ENCODE measurements around the gene INPP5A.
A peak's percentile ranks its signal among the peaks of the same experiment; 100 is the strongest.

The INPP5A gene

DNA sequence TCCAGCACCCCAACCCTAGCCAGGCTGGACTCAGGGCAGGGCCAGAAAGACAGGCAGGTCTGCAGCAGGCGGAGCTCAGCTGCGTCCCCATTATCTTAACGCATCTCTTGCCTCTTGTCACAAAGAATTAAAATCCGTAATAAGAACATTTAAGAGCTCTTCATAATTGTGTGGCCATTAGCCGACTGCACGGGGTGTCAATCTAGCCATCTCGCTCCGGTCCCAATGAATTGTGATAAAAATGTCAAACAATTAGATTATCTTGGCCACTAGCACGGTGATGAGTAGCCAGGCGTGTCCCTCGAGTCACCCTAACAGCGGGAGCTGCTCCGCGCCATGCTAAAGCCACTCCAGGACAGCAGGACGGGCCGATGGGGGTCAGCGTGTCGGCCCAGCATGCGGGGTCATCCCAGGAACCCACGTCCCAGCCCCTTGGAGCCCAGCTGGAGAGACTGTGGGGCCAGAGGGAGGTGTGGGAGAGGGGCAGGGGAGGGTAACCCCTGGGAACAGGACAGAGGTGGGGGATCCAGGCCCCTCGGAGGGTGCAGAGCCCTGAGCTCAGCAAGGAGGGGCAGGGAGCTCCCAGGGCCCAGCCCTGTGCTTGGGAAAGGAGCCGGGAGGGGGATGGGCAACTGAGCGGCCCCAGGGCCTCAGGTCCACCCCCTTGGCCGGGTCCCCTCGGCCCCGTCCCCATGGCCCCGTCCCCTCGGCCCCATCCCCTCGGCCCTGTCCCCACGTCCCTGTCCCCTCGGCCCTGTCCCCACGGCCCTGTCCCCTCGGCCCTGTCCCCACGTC is 266.0 kb downstream of the INPP5A start:
- H3K4me1 ChIP-seq (ENCODE audit: control insufficient read depth, insufficient read depth, low read length) = no peaks in the 10 kb centered on the region
- no peak for DNase-seq (ENCODE audit: low read depth)
- no peaks in the 10 kb centered on the region for H3K36me3 ChIP-seq (ENCODE audit: control insufficient read depth, insufficient read depth, low read length, severe bottlenecking)
- peaks cover 5% of the 10 kb centered on the region for H3K9me3 ChIP-seq (ENCODE audit: control insufficient read depth, low read length)
- H3K9ac ChIP-seq (ENCODE audit: low read length) = no peak overlapping the region
- no peak overlapping the region for H3K4me3 ChIP-seq (ENCODE audit: low read length)
- peaks cover 21% of the 10 kb centered on the region for H3K27me3 ChIP-seq (replicated peaks; ENCODE audit: control insufficient read depth, insufficient read depth, low read length)

DNA sequence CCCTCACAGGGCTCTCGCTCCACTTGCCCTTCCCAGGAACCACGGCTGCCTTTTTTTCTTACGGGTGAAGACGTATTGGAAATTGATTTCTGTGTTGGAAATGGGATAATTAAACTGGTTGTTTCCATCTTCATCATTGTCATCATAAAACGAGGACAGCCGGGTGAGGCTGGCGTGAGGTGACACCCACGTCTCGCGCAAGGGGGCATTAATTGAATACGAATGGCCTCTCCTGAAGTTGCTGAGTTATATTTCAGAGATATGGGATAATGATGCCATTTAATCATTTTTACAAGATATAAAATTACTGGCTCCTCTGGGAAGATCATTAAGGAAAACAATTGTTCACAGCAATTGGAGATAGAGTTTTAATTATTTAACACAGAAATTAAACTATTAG is 266.7 kb downstream of the INPP5A start:
- no peak overlapping the region for H3K4me3 ChIP-seq (ENCODE audit: low read length)
- H3K9me3 ChIP-seq (ENCODE audit: control insufficient read depth, low read length) = peaks cover 5% of the 10 kb centered on the region
- no peaks in the 10 kb centered on the region for H3K4me1 ChIP-seq (ENCODE audit: control insufficient read depth, insufficient read depth, low read length)
- H3K27me3 ChIP-seq (replicated peaks; ENCODE audit: control insufficient read depth, insufficient read depth, low read length) = peaks cover 27% of the 10 kb centered on the region
- no peak overlapping the region for H3K9ac ChIP-seq (ENCODE audit: low read length)
- DNase-seq (ENCODE audit: low read depth) = no peak
- no peaks in the 10 kb centered on the region for H3K36me3 ChIP-seq (ENCODE audit: control insufficient read depth, insufficient read depth, low read length, severe bottlenecking)

DNA sequence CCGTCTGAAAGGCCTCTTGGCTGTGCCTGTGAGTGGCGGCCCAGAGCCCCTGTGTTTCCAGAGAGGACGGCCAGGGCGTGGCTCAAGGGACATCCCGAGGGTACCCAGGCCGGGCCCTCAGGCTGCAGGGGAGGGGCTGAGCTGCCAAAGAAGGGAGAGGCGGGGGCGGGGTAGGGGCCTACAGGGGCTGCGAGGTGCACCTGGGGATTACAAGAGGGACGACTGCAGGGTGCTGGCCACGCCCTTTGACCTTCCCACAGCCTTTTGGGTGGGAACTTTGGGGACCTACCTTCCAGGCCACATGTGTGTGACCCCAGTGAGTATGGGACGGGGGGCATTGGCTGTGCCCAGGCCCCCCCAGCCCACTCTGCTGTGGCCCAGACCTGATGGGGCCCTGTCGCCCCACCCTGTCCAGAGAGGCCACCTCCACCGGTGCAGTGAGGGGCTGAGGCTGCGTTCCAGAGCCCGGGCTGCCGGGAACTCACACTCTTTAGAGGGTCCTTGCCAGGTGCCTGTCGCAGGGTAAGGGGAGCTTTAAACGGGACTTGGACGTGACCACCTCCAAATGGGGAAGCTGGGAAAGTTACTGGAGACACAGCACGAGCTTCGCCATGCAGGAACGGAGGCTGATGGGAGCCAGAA is 267.3 kb downstream of the INPP5A start:
- no peaks in the 10 kb centered on the region for H3K4me1 ChIP-seq (ENCODE audit: control insufficient read depth, insufficient read depth, low read length)

DNA sequence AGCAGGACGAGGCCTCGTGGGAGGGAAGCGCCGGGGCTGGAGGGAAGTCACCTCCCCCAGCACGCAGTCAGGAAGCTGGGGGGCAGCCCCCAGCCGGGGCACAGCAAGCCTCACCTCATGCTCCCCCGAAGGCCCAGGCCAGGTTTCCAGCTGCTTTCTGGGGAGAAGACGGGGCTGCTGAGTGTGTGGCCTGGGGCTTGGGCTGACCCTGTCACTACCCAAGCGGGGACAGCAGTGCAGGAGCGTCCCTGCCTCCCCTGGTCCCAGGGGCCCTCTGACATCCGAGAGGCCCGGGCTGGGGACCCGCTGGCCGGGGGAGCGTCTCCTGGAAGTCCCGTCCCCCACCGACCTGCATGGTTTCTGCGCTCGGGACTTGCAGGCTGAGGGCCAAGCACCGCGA is 268.0 kb downstream of the INPP5A start:
- Histone ChIP-seq H3K36me3 (ENCODE audit: control insufficient read depth, insufficient read depth, low read length, severe bottlenecking) (no peaks in the 10 kb centered on the region), H3K27me3 (replicated peaks; ENCODE audit: control insufficient read depth, insufficient read depth, low read length) (peaks cover 37% of the 10 kb centered on the region)
- DNase-seq (ENCODE audit: low read depth) = no peak

More for the DNA sequence above, 267.3 kb downstream of the INPP5A start:
- H3K36me3 ChIP-seq (ENCODE audit: control insufficient read depth, insufficient read depth, low read length, severe bottlenecking) = no peaks in the 10 kb centered on the region
- H3K4me3 ChIP-seq (ENCODE audit: low read length) = no peak overlapping the region
- H3K9ac ChIP-seq (ENCODE audit: low read length) = no peak overlapping the region
- H3K9me3 ChIP-seq (ENCODE audit: control insufficient read depth, low read length) = peaks cover 5% of the 10 kb centered on the region
- H3K27me3 ChIP-seq (replicated peaks; ENCODE audit: control insufficient read depth, insufficient read depth, low read length) = peaks cover 33% of the 10 kb centered on the region
- no peak for DNase-seq (ENCODE audit: low read depth)

DNA sequence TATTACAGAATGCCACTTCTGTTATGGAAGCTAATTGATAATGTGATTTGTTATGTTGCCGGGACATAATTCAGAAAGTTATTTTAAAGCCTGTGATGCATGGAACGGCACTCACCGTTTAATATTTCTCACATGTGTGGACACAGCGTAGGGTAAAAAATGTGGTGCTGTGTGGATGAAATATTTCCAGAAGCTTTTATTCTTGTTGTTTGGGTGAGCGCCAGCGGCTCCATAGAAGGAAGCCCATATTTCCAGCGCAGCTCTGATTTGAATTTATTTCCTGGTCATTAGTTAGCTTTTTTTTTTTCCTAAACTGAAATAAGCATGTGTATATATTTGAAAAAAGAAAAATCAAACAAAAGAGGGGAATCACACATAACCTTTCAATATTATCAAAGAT is 268.5 kb downstream of the INPP5A start:
- Histone ChIP-seq H3K4me3 (ENCODE audit: low read length) (no peak overlapping the region), H3K9ac (ENCODE audit: low read length) (no peak overlapping the region), H3K4me1 (ENCODE audit: control insufficient read depth, insufficient read depth, low read length) (no peaks in the 10 kb centered on the region), H3K27me3 (replicated peaks; ENCODE audit: control insufficient read depth, insufficient read depth, low read length) (peaks cover 40% of the 10 kb centered on the region), H3K36me3 (ENCODE audit: control insufficient read depth, insufficient read depth, low read length, severe bottlenecking) (no peaks in the 10 kb centered on the region), H3K9me3 (ENCODE audit: control insufficient read depth, low read length) (peaks cover 5% of the 10 kb centered on the region)
- peak; percentile 23 for DNase-seq (ENCODE audit: low read depth)

More for the DNA sequence above, 268.0 kb downstream of the INPP5A start:
- Histone ChIP-seq H3K4me1 (ENCODE audit: control insufficient read depth, insufficient read depth, low read length) (no peaks in the 10 kb centered on the region), H3K4me3 (ENCODE audit: low read length) (no peak overlapping the region), H3K9me3 (ENCODE audit: control insufficient read depth, low read length) (peaks cover 5% of the 10 kb centered on the region), H3K9ac (ENCODE audit: low read length) (no peak overlapping the region)

DNA sequence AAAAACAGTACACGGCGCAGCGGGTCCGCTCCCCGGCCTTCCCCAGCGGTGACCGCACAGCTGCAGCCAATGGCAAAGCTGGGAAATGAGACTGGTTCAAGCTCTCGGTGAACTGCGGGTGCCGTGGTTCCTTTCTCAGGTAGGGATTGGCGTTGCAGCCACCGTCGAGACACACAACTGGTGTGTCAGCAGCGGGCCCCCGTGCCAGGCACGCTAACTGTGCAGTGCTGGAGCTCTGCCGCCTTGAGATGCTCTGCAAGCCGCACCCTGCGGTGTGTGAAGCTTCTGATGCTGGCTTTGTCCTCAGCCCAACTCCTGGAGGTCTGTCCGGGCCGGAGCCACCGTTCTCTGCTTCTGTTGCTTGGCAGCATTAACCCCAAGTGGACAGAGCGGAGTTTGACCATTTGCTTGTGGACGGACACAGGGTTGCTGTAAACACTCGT is 269.0 kb downstream of the INPP5A start:
- Histone ChIP-seq H3K36me3 (ENCODE audit: control insufficient read depth, insufficient read depth, low read length, severe bottlenecking) (no peaks in the 10 kb centered on the region), H3K4me1 (ENCODE audit: control insufficient read depth, insufficient read depth, low read length) (no peaks in the 10 kb centered on the region), H3K27me3 (replicated peaks; ENCODE audit: control insufficient read depth, insufficient read depth, low read length) (peaks cover 42% of the 10 kb centered on the region), H3K9me3 (ENCODE audit: control insufficient read depth, low read length) (peaks cover 5% of the 10 kb centered on the region), H3K9ac (ENCODE audit: low read length) (no peak overlapping the region), H3K4me3 (ENCODE audit: low read length) (no peak overlapping the region)
- DNase-seq (ENCODE audit: low read depth) = no peak

DNA sequence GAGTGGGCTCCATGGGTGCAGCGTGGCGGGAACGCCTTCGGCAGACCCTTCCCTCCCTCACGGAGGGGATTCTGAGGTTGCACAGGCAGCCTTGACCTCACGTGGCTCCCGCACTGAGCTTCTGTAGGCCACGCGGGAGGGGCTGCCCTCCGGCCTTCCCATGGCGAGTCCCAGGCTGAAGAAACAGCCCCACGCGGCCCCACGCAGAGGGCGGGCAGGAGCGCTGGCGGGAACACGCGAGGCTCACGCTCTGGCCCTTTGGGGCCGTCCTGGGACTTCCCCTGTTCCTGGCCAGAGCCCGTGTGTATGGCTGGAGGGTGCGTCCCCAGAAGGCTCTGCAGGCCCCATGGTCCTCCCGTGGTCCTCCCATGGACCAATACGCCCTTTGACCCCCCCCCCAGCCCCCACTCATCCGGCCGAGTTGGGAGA is 270.0 kb downstream of the INPP5A start:
- Histone ChIP-seq H3K9ac (ENCODE audit: low read length) (no peak overlapping the region), H3K4me3 (ENCODE audit: low read length) (no peak overlapping the region)
- DNase-seq (ENCODE audit: low read depth) = no peak

DNA sequence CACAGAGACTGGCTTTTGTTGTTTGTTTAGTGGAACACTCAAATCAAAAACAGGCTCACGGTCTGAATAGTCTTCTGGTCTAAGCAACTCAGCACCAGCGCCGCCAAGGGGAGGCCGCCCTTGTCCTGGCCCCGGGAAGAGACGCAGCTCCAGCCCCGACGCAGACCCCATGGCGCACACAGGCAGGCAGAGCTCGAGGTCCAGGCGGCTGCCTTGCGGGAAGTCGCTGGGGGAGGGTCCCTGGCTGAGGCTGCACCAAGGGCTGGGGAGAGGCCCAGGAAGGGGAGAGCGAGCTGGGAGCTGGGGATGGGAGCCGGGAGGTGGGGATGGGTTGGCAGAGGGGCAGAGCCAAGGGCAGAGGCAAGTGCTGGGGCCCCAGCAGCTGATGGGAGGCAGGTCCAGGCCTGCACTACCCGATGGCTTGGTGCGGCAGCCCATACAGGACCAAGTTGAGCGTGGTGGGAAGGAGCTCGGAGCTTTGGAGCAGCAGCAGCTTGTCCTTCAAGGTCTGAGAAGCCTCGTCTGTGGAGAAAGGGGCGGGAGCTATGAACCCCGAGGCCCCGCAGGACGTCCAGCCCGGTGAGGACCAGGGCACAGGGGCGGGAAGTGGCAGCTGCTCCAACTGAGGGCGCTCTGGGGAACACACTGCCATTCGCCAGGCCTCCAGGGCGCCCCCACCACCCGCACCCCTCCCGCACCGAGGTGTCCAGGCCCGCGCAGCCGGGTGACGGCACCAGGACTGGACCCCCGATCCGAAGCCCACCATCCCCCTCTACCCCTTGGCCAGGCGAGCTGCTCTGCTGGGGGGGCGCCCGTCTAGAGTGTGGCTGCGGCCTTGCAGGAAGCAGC is 271.0 kb downstream of the INPP5A start:
- Histone ChIP-seq H3K4me1 (ENCODE audit: control insufficient read depth, insufficient read depth, low read length) (no peaks in the 10 kb centered on the region), H3K27me3 (replicated peaks; ENCODE audit: control insufficient read depth, insufficient read depth, low read length) (peaks cover 42% of the 10 kb centered on the region), H3K4me3 (ENCODE audit: low read length) (no peak overlapping the region), H3K9me3 (ENCODE audit: control insufficient read depth, low read length) (no peaks in the 10 kb centered on the region), H3K9ac (ENCODE audit: low read length) (no peak overlapping the region), H3K36me3 (ENCODE audit: control insufficient read depth, insufficient read depth, low read length, severe bottlenecking) (no peaks in the 10 kb centered on the region)
- DNase-seq (ENCODE audit: low read depth) = no peak

More for the DNA sequence above, 270.0 kb downstream of the INPP5A start:
- H3K4me1 ChIP-seq (ENCODE audit: control insufficient read depth, insufficient read depth, low read length) = no peaks in the 10 kb centered on the region
- H3K9me3 ChIP-seq (ENCODE audit: control insufficient read depth, low read length) = no peaks in the 10 kb centered on the region
- no peaks in the 10 kb centered on the region for H3K36me3 ChIP-seq (ENCODE audit: control insufficient read depth, insufficient read depth, low read length, severe bottlenecking)
- peaks cover 42% of the 10 kb centered on the region for H3K27me3 ChIP-seq (replicated peaks; ENCODE audit: control insufficient read depth, insufficient read depth, low read length)

DNA sequence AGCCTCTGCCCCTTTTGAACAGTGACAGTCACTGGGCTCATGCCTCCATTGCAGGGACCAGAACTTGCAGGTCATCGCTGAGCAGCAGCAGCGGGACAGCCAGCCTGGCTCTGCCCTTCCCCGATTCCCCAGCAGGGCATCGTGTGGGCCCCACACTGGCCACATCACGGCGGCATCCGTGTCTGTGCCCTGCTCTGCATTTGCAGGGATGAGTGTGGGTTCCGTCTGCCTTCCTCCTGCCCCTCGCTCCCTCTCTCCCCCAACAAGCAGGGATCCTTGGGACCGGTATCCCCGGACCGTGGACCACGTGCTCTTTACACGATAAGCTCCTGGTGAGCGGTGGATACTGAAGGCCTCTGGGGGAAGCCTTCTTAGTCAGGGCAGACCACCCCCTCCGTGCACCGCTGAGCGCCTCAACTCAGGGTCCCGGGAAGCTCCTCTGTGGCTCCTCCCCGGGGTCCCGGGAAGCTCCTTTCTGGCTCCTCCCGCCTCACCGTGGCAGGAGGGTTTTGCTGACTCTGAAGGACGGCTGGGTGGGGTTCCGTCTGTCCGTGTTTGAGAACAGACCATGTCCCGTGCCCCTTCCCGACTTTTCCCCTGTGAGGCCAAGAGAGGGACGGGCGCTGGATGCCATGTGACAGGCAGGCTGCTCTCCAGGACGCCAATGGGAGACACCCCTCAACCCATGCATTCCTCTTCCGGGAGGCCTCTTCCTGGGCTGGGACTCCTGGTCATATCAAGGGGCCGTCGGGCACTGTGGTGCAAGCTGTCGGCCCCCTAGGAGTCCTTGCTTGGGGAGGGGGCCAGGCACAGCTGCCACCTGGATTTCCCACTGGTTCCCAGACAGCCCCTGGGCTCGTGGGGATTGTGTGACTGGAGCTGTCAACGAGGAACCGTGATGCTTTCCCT is 271.9 kb downstream of the INPP5A start:
- H3K4me1 ChIP-seq (ENCODE audit: control insufficient read depth, insufficient read depth, low read length) = no peaks in the 10 kb centered on the region
- peaks cover 46% of the 10 kb centered on the region for H3K27me3 ChIP-seq (replicated peaks; ENCODE audit: control insufficient read depth, insufficient read depth, low read length)
- H3K9ac ChIP-seq (ENCODE audit: low read length) = no peak overlapping the region
- H3K4me3 ChIP-seq (ENCODE audit: low read length) = no peak overlapping the region
- H3K36me3 ChIP-seq (ENCODE audit: control insufficient read depth, insufficient read depth, low read length, severe bottlenecking) = no peaks in the 10 kb centered on the region
- no peaks in the 10 kb centered on the region for H3K9me3 ChIP-seq (ENCODE audit: control insufficient read depth, low read length)
- DNase-seq (ENCODE audit: low read depth) = no peak

DNA sequence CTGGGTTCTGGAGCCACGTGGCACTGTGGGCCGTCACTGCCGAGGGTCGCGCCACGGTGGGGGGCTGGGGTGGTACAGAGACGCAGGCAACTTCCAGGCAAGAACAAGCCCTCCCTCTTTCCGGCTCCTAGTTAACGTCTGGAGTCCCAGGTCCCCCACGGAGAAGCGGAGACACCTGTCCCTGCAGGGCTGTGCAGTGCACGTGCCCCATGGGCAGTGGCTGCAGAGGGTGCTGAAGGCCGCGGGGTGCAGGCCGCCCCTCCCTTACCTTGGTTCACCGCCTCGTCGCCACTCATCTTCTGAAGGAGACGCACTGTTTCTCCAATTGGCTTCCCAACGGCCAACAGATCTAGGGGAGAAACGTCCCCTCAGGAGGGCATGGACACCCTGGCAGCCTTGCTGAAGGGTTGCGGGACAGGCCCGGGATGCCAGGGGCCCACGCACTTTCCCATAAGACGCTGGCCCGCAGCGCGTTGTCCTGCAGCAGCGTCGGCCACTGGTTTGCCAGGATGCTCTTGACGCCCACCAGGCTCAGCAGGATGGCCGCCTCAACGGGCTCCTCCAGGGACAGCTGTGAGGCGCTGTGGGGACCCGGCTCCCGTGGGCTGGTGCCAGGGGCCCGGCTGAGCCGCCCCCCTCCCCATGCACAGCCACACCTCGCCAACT is 272.7 kb downstream of the INPP5A start:
- DNase-seq (ENCODE audit: low read depth) = no peak
- Histone ChIP-seq H3K4me3 (ENCODE audit: low read length) (no peak overlapping the region), H3K36me3 (ENCODE audit: control insufficient read depth, insufficient read depth, low read length, severe bottlenecking) (no peaks in the 10 kb centered on the region), H3K4me1 (ENCODE audit: control insufficient read depth, insufficient read depth, low read length) (no peaks in the 10 kb centered on the region), H3K9me3 (ENCODE audit: control insufficient read depth, low read length) (no peaks in the 10 kb centered on the region), H3K9ac (ENCODE audit: low read length) (no peak overlapping the region), H3K27me3 (replicated peaks; ENCODE audit: control insufficient read depth, insufficient read depth, low read length) (peaks cover 49% of the 10 kb centered on the region)

Measured in adipocyte (in vitro differentiated cells).